SK-N-SH (cell line): ENCODE measurements around the gene RNASE9. TPM values are rescaled to one million over a fixed set of nuclear protein-coding genes. Genes with fewer than 3 reads are reported as not detected.

Experiments
- CTCF ChIA-PET: fragments of 300-600, 350-600 bp; formaldehyde crosslinking; extraction: SDS; loops from one replicate; lab custom pipeline; 2021; lab: Yijun Ruan, JAX
- POLR2A ChIA-PET: fragments of 350-600 bp; sonication (Branson Sonifier 250); formaldehyde crosslinking; extraction: SDS; loops from one replicate; lab custom pipeline; 2020; ENCODE audit warnings: antibody characterized with exemption, inconsistent platforms; lab: Yijun Ruan, JAX
- DNase-seq: peaks from one replicate; pipeline ENCODE4 v3.0.0; 2012
- H2AFZ ChIP-seq: fragments of 200-600 bp; sonication (generic); 2 replicates; pipeline ENCODE4 v1.8.1; 2016; ENCODE audit warnings: antibody characterized with exemption, mild to moderate bottlenecking, low read depth
- H3F3A ChIP-seq: fragments of 200-600 bp; sonication (generic); replicated peaks from 2 replicates; pipeline ENCODE3; 2016; ENCODE audit warnings: antibody characterized with exemption, mild to moderate bottlenecking; ENCODE audit not compliant: insufficient read depth
- H3K27ac ChIP-seq, 2 experiments: fragments of 200-500 bp in 1 of 2; fragments of 200-600 bp in 1 of 2; sonication (Bioruptor generic) in 1 of 2; sonication (generic), shearing (Covaris generic) in 1 of 2; 2 replicates each; pipeline versions ENCODE4 v1.5.1 to v1.6.1; 2014 to 2016; ENCODE audit warnings: low read depth in 2 of 2, inconsistent platforms in 1 of 2, low read length in 1 of 2, mild to moderate bottlenecking in 1 of 2, mixed read lengths in 1 of 2
- H3K27me3 ChIP-seq: fragments of 200-600 bp; sonication (generic), shearing (Covaris generic); 2 replicates; pipeline ENCODE4 v1.6.1; 2016; ENCODE audit warnings: mixed run types; ENCODE audit not compliant: insufficient read depth
- H3K36me3 ChIP-seq, 2 experiments: fragments of 200-500 bp in 1 of 2; fragments of 200-600 bp in 1 of 2; sonication (Bioruptor generic) in 1 of 2; sonication (generic) in 1 of 2; replicated peaks in 1 of 2; 2 replicates each; pipeline versions ENCODE3 to v1.5.1; 2014 to 2016; ENCODE audit warnings: low read length in 1 of 2, mild to moderate bottlenecking in 1 of 2; ENCODE audit not compliant: insufficient read depth in 2 of 2, control insufficient read depth in 1 of 2
- H3K4me1 ChIP-seq, 2 experiments: fragments of 200-500 bp in 1 of 2; fragments of 200-600 bp in 1 of 2; sonication (Bioruptor generic) in 1 of 2; sonication (generic), shearing (Covaris generic) in 1 of 2; 2 replicates each; pipeline versions ENCODE4 v1.5.1 to v1.6.1; 2014 to 2016; ENCODE audit warnings: low read depth in 1 of 2, low read length in 1 of 2, mixed run types in 1 of 2; ENCODE audit not compliant: insufficient read depth in 2 of 2, control insufficient read depth in 1 of 2
- H3K4me2 ChIP-seq: fragments of 200-600 bp; sonication (generic), shearing (Covaris generic); 2 replicates; pipeline ENCODE4 v1.6.1; 2017; ENCODE audit warnings: mixed run types
- H3K4me3 ChIP-seq, 2 experiments: fragments of 200-500 bp in 1 of 2; fragments of 200-600 bp in 1 of 2; sonication (Bioruptor generic) in 1 of 2; sonication (generic), shearing (Covaris generic) in 1 of 2; 2 replicates each; pipeline versions ENCODE4 v1.5.1 to v1.8.1; 2014 to 2016; ENCODE audit warnings: low read depth in 2 of 2, inconsistent platforms in 1 of 2, low read length in 1 of 2, mild to moderate bottlenecking in 1 of 2, mixed read lengths in 1 of 2, moderate library complexity in 1 of 2
- H3K79me2 ChIP-seq: fragments of 200-600 bp; sonication (generic); 2 replicates; pipeline ENCODE4 v1.8.1; 2017; ENCODE audit warnings: mild to moderate bottlenecking; ENCODE audit not compliant: insufficient read depth
- H3K9ac ChIP-seq: fragments of 200-600 bp; sonication (generic); 2 replicates; pipeline ENCODE4 v1.6.1; 2017; ENCODE audit warnings: mixed run types
- H3K9me2 ChIP-seq: fragments of 200-600 bp; sonication (generic); 2 replicates; pipeline ENCODE4 v1.6.1; 2017; ENCODE audit warnings: mixed run types
- H3K9me3 ChIP-seq: fragments of 200-600 bp; sonication (generic); 2 replicates; pipeline ENCODE4 v1.6.1; 2017; ENCODE audit warnings: mixed run types, mild to moderate bottlenecking, moderate library complexity
- H4K20me1 ChIP-seq: fragments of 200-600 bp; sonication (generic); 2 replicates; pipeline ENCODE4 v1.6.1; 2017; ENCODE audit warnings: mild to moderate bottlenecking, mixed run types; ENCODE audit not compliant: insufficient read depth
- CHD2 ChIP-seq: fragments of 150-350 bp; IDR thresholded peaks from 2 replicates; pipeline ENCODE4 v1.6.1; 2018; ENCODE audit warnings: low read length; ENCODE audit not compliant: partially characterized antibody
- FOSL2 ChIP-seq: IDR thresholded peaks from 2 replicates; pipeline ENCODE4 v1.4.0; 2012; ENCODE audit warnings: low read depth, mild to moderate bottlenecking, moderate library complexity, borderline replicate concordance
- FOXM1 ChIP-seq: IDR thresholded peaks from 2 replicates; pipeline ENCODE4 v1.4.0; 2012; ENCODE audit warnings: low read depth, mild to moderate bottlenecking
- GATA2 ChIP-seq: sonication (generic); formaldehyde crosslinking; IDR thresholded peaks from 2 replicates; pipeline ENCODE4 v1.5.0; 2020; ENCODE audit warnings: mild to moderate bottlenecking, missing genetic modification reagents
- NFIC ChIP-seq: IDR thresholded peaks from 2 replicates; pipeline ENCODE4 v1.4.0; 2012; ENCODE audit warnings: borderline replicate concordance
- RCOR1 ChIP-seq: fragments of 150-350 bp; IDR thresholded peaks from 2 replicates; pipeline ENCODE4 v1.6.1; 2017; ENCODE audit warnings: antibody characterized with exemption, low read length
- SMC3 ChIP-seq: IDR thresholded peaks from 2 replicates; pipeline ENCODE4 v1.6.1; 2012; ENCODE audit warnings: low read depth, low read length, improper control_type of control experiment
- TAF1 ChIP-seq: IDR thresholded peaks from 2 replicates; pipeline ENCODE4 v1.6.1; 2012; ENCODE audit warnings: low read depth, mild to moderate bottlenecking, low read length, moderate library complexity, borderline replicate concordance
- TCF12 ChIP-seq: IDR thresholded peaks from 2 replicates; pipeline ENCODE4 v1.4.0; 2012
- TEAD4 ChIP-seq: IDR thresholded peaks from 2 replicates; pipeline ENCODE4 v1.4.0; 2012; ENCODE audit warnings: mild to moderate bottlenecking, borderline replicate concordance; ENCODE audit not compliant: insufficient read depth
- USF1 ChIP-seq: IDR thresholded peaks from 2 replicates; pipeline ENCODE4 v1.4.0; 2012; ENCODE audit warnings: low read depth, borderline replicate concordance
- USF2 ChIP-seq: fragments of 150-350 bp; IDR thresholded peaks from 2 replicates; pipeline ENCODE4 v1.6.1; 2017; ENCODE audit warnings: antibody characterized with exemption, low read length, low read depth, borderline replicate concordance
- YY1 ChIP-seq: IDR thresholded peaks from 2 replicates; pipeline ENCODE4 v1.4.0; 2012; ENCODE audit warnings: low read depth, mild to moderate bottlenecking
- WGBS: methylation state at CpG from one replicate; pipeline ENCODE4 v1.1.6; 2017; ENCODE audit warnings: low lambda C conversion rate; 5-methylcytosine and 5-hydroxymethylcytosine counted together
- polyA plus RNA-seq, 3 experiments: library from polyadenylated mRNA; depleted of rRNA; stranded (reverse); fragments of >200 nt; gene quantifications; 2 replicates each; pipeline ENCODE4 v1.2.3, GENCODE V29; 2012
- TF ChIP-seq, protein P1 (sequence below): IDR thresholded peaks from 2 replicates; pipeline ENCODE4 v1.4.0; 2012; ENCODE audit warnings: low read depth
- TF ChIP-seq, protein P2 (sequence below): fragments of 200-600 bp; sonication (generic); IDR thresholded peaks from 2 replicates; pipeline ENCODE4 v1.6.1; 2017; ENCODE audit warnings: antibody characterized with exemption, mild to moderate bottlenecking, moderate library complexity
- TF ChIP-seq, protein P3 (sequence below): IDR thresholded peaks from 2 replicates; pipeline ENCODE4 v1.4.0; 2012; ENCODE audit warnings: low read depth, borderline replicate concordance

The RNASE9 gene
- polyA plus RNA-seq, 1 of the 3 experiments (the other 2 are of a cell fraction): not detected

DNA sequence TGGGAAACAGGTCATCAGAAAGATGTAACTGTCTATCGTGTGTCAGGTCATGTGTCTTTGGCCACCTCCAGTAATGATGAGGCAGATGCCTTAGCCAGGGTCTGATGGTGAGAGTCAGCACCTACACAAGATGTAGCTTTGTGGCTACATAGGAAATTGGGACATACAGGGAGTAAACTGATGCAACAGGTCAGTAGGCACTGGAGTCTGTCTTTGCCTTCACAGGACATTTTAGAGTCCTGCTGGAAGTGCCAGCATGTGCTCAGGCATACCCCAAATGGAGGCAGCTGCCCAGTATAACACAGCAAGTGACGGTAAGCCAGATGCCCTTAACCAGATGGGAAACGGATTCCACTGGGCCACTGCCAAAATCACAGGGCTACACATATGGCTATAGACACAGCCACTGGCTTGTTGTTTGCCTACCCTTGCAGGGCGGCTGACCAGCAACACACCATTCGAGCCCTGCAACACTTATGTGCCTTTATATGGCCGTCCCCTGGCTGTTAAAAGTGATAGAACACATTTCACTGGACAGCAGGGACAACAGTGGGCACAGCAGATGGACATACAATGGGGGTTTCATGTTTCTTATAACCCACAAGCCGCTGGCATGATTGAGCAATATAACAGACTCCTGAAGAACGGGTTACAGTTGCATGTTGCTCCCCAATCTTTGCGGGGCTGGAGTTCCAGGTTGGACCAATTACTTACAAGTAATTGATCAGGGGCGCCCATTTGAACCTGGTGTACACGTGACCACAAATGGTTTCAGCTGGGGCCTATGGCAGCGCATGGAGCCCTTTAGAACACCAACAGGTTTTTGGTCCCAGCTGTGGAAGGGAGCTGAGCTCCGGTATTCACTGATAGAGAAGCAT, 43.2 kb upstream of the RNASE9 start:
- Histone ChIP-seq H3F3A (peaks cover 4% of the 10 kb centered on the region), H3K36me3 (no peaks in the 10 kb centered on the region), H3K4me2 (no peak overlapping the region), H3K27ac (no peak overlapping the region), H3K9me3 (no peaks in the 10 kb centered on the region), H3K9ac (no peak overlapping the region), H3K9me2 (no peaks in the 10 kb centered on the region), H3K79me2 (no peaks in the 10 kb centered on the region), H2AFZ (no peak overlapping the region), H3K27me3 (peaks cover 13% of the 10 kb centered on the region), H4K20me1 (no peaks in the 10 kb centered on the region), H3K4me1 (peaks cover 0 to 4% of the 10 kb centered on the region in 2 experiments; a peak in 1 of 4 replicates), H3K4me3 (no peak overlapping the region)
- POLR2A ChIA-PET: no interaction called here
- no peak for DNase-seq
- CTCF ChIA-PET: interaction anchor here (2.1 kb wide), 1 partner anchor 10 kb away, joined by 4 read pairs; no protein-coding TSS in a partner anchor
- TF ChIP-seq FOSL2 (no peak), NFIC (no peak), TAF1 (no peak), SMC3 (no peak), TEAD4 (no peak), RCOR1 (no peak), YY1 (no peak), TCF12 (no peak), GATA2 (CRISPR knock-in tag) (no peak), USF2 (no peak), USF1 (no peak), FOXM1 (no peak), CHD2 (no peak)
- TF ChIP-seq, protein P1, sequence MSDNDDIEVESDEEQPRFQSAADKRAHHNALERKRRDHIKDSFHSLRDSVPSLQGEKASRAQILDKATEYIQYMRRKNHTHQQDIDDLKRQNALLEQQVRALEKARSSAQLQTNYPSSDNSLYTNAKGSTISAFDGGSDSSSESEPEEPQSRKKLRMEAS: no peak
- TF ChIP-seq, protein P2, sequence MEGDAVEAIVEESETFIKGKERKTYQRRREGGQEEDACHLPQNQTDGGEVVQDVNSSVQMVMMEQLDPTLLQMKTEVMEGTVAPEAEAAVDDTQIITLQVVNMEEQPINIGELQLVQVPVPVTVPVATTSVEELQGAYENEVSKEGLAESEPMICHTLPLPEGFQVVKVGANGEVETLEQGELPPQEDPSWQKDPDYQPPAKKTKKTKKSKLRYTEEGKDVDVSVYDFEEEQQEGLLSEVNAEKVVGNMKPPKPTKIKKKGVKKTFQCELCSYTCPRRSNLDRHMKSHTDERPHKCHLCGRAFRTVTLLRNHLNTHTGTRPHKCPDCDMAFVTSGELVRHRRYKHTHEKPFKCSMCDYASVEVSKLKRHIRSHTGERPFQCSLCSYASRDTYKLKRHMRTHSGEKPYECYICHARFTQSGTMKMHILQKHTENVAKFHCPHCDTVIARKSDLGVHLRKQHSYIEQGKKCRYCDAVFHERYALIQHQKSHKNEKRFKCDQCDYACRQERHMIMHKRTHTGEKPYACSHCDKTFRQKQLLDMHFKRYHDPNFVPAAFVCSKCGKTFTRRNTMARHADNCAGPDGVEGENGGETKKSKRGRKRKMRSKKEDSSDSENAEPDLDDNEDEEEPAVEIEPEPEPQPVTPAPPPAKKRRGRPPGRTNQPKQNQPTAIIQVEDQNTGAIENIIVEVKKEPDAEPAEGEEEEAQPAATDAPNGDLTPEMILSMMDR: no peak
- TF ChIP-seq, protein P3, sequence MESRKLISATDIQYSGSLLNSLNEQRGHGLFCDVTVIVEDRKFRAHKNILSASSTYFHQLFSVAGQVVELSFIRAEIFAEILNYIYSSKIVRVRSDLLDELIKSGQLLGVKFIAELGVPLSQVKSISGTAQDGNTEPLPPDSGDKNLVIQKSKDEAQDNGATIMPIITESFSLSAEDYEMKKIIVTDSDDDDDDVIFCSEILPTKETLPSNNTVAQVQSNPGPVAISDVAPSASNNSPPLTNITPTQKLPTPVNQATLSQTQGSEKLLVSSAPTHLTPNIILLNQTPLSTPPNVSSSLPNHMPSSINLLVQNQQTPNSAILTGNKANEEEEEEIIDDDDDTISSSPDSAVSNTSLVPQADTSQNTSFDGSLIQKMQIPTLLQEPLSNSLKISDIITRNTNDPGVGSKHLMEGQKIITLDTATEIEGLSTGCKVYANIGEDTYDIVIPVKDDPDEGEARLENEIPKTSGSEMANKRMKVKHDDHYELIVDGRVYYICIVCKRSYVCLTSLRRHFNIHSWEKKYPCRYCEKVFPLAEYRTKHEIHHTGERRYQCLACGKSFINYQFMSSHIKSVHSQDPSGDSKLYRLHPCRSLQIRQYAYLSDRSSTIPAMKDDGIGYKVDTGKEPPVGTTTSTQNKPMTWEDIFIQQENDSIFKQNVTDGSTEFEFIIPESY: no peak
- WGBS: 25% methylated on average over 12 of the region's 13 CpGs
